SK-N-MC (cell line): ENCODE measurements around the gene SPINDOC.

Source experiments
- DNase-seq: peaks from one replicate; pipeline ENCODE4 v3.0.0-alpha.2; 2011; ENCODE audit warnings: low read depth, low spot score
- H3K27ac ChIP-seq: fragments of 200-600 bp; sonication (generic); 2 replicates; pipeline ENCODE4 v1.5.1; 2016; ENCODE audit warnings: mixed run types
- H3K36me3 ChIP-seq: fragments of 200-600 bp; sonication (generic); 2 replicates; pipeline ENCODE4 v1.6.1; 2017; ENCODE audit warnings: antibody characterized with exemption, low read length, mixed read lengths; ENCODE audit not compliant: insufficient read depth
- H3K4me3 ChIP-seq: fragments of 200-600 bp; sonication (generic); 2 replicates; pipeline ENCODE4 v1.5.1; 2016
- H3K9ac ChIP-seq: fragments of 200-600 bp; sonication (generic); 2 replicates; pipeline ENCODE4 v1.8.0; 2017; ENCODE audit warnings: mixed run types, mixed read lengths; ENCODE audit not compliant: insufficient read length
- H3K9me3 ChIP-seq: fragments of 200-600 bp; sonication (generic); 2 replicates; pipeline ENCODE4 v1.6.1; 2017; ENCODE audit warnings: low read depth, mild to moderate bottlenecking, antibody characterized with exemption, low read length, moderate library complexity, mixed read lengths
- EZH2 ChIP-seq: fragments of 200-600 bp; sonication (generic); IDR thresholded peaks from one replicate; pipeline ENCODE4 v1.6.1; 2017; ENCODE audit warnings: antibody characterized with exemption
- FOXP2 ChIP-seq: optimal IDR thresholded peaks from 2 replicates; pipeline ENCODE3; 2011; ENCODE audit warnings: mild to moderate bottlenecking, moderate library complexity; ENCODE audit not compliant: insufficient read depth; ENCODE audit errors: extremely low read length, control extremely low read depth
- POLR2AphosphoS5 ChIP-seq: IDR thresholded peaks from 2 replicates; pipeline ENCODE4 v1.6.1; 2012; ENCODE audit warnings: mild to moderate bottlenecking, low read depth, low read length, borderline replicate concordance

Gene SPINDOC

DNA sequence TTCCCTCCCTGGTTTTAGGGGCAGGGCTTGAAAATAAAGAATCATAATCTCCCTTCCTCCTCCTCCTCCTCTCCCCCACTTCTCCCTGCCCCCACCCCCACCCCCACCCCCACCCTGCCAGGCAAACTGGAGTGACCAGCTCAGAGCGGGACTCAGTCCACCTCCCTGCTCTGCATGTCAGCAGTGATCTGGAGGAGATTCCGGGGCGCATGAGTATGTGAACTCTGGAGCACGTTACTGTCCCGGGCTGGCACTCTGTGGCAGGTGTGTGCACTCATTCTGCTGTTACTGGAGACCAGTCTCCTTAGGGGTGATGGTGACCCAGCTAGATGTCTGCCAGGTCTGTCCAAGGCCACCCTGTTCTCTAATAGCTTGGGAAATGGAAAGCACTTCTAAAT lies 59.5 kb downstream of the SPINDOC start:
- Histone ChIP-seq H3K9ac (no peak overlapping the region), H3K27ac (no peak overlapping the region), H3K9me3 (no peaks in the 10 kb centered on the region), H3K36me3 (0 out of 2 replicates have a peak, but pooled peaks cover 1% of the 10 kb centered on the region), H3K4me3 (no peak overlapping the region)
- TF ChIP-seq FOXP2 (no peak), POLR2AphosphoS5 (no peak), EZH2 (no peak)
- DNase-seq: no peak

DNA sequence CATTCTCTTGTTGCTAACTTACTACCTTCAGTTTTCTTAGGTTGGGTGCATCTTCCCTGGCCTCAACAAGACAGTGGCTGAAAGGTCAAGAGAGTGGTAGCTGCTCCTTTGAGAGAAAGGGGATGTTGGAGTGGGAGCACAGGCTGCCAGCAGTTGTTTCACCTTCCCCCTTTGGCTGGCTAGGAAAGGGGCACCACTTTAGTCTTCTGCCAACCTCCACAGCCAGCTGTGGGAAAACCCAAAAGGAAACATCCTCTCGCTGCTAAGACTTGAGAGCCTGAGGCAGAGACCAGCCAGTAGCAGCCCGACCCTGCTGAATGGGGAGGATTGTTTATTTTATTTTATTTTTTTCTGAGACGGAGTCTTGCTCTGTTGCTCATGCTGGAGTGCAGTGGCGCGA lies 60.1 kb downstream of the SPINDOC start:
- H3K9ac ChIP-seq: no peak overlapping the region
- no peaks in the 10 kb centered on the region for H3K9me3 ChIP-seq
- TF ChIP-seq FOXP2 (no peak), POLR2AphosphoS5 (no peak), EZH2 (no peak)
- H3K27ac ChIP-seq: no peak overlapping the region
- no peaks in the 10 kb centered on the region for H3K36me3 ChIP-seq
- no peak overlapping the region for H3K4me3 ChIP-seq
- DNase-seq: no peak

DNA sequence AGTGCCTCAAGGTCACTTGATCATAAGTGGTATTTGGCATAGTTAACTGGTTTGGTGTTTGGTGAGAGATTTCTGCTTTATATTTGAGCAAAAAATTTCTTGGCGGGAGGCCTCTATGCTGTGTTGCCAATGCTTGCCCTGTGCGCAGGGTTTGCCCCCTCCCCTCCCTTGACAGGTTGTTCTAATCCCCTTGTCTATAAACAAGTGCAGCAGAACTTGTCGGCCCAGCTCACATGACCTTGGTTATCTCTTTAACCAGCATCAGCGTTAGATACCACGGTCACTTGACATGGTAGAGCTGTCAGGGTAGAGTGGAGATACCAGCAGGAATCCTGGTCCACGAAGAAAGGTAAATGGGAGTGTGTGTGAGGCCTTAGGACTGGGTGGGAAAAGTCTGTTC lies 61.3 kb downstream of the SPINDOC start:
- Histone ChIP-seq H3K9ac (no peak overlapping the region), H3K9me3 (no peaks in the 10 kb centered on the region), H3K4me3 (no peak overlapping the region), H3K36me3 (no peaks in the 10 kb centered on the region), H3K27ac (no peak overlapping the region)
- TF ChIP-seq FOXP2 (no peak), POLR2AphosphoS5 (no peak), EZH2 (no peak)
- DNase-seq: no peak

DNA sequence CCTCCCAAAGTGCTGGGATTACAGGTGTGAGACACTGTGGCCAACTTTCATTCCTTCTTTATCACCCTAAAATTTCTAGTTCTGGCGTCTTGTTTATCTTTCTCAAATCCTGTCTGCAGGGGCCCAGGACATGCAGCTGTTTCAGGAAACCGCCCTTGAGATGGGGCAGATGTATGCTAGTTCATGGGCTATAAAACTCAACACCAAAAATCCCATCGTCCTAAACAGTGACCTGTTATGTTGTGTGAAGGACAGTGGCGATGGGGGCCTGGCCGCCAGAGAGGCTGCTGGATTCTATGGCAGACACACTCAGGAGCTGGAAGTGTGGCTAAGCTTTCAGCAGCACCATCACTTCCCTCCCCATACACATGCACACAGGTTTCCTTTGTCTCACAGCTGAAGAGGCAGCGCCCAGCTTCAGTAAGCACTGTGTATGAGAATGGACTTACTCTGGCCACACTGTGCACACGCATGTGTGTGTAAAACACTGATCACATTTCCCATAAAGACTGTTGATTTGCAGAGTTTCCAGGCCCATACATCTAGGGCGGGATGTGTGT lies 62.3 kb downstream of the SPINDOC start:
- DNase-seq: no peak
- H3K4me3 ChIP-seq: no peak overlapping the region
- no peaks in the 10 kb centered on the region for H3K36me3 ChIP-seq
- H3K9me3 ChIP-seq: no peaks in the 10 kb centered on the region
- H3K27ac ChIP-seq: no peak overlapping the region
- no peak overlapping the region for H3K9ac ChIP-seq
- no peak for TF ChIP-seq EZH2
- TF ChIP-seq POLR2AphosphoS5: no peak
- TF ChIP-seq FOXP2: no peak

DNA sequence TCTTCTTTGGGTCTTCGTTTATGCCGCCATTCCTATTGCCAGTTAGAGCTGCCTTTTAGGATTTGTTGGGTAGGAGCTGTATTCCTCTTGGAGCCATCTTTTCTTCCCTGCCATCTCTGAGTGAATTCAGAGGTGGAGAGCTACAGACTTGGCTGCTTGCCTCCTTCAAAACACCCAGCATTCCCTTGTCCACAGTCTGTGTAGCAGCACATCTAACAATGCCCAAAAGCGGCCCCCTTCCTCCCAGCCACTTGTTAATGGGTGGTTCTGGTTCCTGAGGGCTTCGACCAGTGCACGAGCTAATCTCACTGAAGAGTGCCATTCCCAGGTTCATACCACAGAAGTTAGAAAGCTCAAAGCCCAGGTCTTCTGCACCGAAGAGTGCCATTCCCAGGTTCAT lies 63.4 kb downstream of the SPINDOC start:
- no peaks in the 10 kb centered on the region for H3K9me3 ChIP-seq
- TF ChIP-seq POLR2AphosphoS5 (no peak), EZH2 (no peak), FOXP2 (no peak)
- no peak overlapping the region for H3K4me3 ChIP-seq
- no peaks in the 10 kb centered on the region for H3K36me3 ChIP-seq
- DNase-seq: no peak
- H3K9ac ChIP-seq: no peak overlapping the region
- H3K27ac ChIP-seq: no peak overlapping the region
